Activated CD4-positive, alpha-beta T cell treated with anti-CD3 and anti-CD28 coated beads for 48 hours (primary cell): ENCODE results near the gene SCGB3A1.

Experiments
- DNase-seq: peaks from one replicate; pipeline ENCODE4 v3.0.0-alpha.2; 2020

The SCGB3A1 gene

DNA sequence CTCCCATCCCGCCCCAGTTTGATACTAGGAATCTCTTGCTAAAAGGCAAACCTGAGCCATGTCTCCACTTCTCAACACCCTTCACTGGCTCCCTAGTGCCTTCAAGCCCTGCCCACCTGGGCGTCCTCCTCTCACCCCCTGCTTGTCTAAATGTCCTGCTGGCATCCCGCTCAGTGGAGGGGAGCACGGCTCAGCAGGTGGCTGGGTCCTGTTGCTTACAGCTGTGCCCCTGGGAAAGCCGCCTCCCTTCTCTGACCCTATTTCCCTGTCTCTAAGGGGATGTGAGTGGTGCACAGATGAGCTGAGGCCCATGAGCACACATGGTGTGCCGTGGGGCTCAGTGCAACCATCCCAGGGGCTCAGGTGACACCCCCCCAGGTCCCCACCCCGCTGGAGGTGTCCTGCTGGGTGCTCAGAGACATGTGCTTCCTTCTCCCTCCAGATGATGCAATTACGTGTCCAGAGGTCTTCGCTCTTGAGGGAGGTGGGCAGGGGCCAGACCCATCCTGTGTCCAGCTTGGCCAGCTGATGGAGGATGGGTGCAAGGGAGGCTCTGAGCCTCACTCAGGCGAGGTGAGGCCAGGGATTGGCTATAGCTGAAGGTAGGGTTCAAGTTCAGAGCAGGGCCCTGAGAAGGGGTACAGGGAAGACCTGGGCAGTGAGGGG is 34.0 kb upstream of the SCGB3A1 start:
- DNase-seq, result no peak

DNA sequence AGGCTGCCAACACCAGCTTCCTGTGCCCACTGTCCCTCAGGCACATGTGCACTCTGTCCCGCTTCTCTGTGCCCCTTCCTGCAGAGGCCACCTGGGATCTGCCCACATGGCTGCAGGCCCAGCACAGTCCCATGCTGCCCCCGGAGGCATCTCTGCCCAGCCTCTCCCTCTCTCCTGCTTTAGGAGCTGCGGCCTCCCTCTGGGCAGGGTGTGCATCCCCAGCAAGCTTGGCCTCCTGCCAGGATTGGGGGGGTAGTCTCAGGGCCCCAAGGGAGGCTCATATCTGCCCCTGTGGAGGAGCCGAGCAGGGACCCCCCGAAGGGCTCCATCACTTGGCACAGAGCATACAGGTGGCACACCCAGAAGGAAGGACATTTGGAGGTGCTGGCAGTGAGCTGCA is 33.3 kb upstream of the SCGB3A1 start:
- DNase-seq, result no peak

DNA sequence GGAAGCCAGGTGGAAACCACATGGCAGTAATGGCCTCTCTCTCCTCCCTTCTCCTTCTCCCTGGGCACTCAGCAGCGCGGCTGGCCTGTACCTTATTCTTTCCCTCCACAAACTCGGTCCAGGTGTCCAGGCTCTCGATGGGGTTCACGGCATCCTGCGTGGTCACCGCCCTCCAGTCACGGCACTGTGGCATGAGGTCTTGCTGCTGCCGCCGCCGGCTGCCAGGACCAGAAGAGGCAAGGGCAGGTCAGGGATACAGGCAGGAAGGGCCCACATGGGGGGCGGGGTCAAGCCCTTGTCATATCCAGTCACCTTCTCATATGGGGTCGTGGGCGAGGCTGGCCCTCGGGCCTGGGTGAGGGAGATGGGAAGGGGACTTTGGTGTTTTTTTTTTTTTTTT is 32.5 kb upstream of the SCGB3A1 start:
- DNase-seq, result no peak

DNA sequence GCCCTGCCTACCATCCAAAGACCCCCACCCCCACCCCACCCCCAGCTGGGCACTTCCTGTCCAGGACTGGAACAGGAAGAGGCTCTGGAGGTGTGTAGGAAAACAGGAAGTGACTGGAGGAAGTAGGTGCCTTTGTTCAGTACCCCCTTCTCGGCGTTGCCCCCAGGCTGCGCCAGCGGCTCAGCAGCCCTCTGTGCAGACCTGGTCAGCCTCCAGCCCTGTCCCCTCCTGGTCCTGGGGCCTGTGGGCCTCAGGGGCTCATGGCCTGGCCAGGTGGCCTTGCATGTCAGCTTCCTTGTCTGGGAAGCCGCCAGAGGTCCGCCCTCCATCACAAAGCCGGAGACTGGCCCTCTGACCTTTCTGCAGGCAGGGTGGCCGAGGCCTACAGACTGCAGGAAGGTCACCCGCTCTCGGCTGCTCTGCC is 32.1 kb upstream of the SCGB3A1 start:
- DNase-seq, result no peak

DNA sequence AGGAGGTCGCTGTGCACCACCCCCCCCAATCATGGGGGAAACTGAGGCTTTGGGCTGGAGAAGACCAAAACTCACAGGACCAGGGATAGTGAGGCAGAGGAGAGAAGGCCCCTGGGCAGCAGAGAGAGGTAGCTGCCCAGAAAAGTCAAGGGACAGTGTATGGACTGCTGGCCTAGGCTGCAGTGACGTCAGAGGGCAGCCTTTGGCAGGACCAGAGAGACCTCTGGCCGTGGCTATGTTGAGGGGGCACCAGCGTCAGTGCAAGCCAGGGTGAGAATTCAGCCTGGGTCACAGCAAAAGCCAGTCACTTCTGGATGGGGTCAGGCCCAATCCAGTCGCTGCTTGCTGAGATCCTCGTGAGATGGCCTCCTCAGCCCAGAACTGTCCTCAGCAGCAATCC is 31.6 kb upstream of the SCGB3A1 start:
- DNase-seq, result no peak

DNA sequence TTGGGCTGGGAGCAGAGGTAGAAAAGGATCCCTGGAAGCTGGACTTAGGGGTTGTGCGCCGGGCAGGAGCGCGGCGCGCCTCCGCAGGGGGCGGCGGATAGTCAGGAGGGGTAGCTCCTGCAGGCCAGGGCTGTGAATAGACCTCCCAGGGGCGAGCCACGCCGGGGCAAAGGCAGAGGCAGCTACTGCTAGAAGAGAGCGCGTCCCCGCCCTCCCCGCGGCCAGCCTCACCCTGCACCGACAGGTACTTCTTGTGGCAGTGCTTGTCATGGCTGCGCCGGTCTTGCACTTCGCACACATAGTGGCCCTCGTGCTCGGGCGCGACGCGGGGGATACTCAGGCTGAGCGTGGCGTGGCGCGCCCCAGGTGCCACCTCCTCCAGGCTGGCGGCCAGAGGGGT is 30.0 kb upstream of the SCGB3A1 start:
- no peak for DNase-seq

DNA sequence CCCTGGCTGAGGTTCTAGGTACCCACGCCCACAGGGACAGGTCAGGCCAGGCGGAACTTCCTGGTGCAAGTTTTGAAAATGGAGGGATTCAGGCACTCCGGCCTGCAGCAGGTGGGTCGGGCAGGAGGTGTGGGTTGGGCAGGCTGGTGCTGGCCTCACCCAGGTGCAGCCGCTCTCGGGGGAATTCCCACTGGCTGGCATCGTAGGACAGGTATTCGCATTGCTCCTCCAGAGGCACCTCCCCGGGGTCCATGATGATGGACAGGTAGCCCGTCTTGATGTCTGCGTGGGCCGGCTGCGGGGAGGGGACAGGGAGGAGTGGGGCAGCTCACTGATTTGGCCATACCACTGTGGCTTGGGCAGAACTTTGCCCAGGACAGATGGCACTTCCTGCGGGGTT is 28.7 kb upstream of the SCGB3A1 start:
- DNase-seq, result no peak

DNA sequence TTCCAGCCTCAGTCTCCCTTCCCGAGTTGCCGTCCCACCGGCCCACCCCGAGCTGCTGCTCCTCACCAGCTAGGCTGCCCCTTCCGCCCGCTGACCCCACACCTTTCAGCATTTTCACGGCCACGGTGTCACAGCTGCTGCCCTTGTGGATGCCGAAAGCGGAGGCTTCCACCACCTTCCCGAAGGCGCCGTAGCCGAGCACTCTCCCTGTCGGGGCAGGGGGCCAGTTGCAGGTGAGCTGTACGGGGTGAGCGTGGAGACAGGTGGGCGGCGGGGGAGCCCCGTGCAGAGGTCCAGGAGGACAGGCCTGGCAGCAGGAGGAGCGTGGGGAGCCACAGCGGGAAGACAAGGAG is 28.2 kb upstream of the SCGB3A1 start:
- no peak for DNase-seq

DNA sequence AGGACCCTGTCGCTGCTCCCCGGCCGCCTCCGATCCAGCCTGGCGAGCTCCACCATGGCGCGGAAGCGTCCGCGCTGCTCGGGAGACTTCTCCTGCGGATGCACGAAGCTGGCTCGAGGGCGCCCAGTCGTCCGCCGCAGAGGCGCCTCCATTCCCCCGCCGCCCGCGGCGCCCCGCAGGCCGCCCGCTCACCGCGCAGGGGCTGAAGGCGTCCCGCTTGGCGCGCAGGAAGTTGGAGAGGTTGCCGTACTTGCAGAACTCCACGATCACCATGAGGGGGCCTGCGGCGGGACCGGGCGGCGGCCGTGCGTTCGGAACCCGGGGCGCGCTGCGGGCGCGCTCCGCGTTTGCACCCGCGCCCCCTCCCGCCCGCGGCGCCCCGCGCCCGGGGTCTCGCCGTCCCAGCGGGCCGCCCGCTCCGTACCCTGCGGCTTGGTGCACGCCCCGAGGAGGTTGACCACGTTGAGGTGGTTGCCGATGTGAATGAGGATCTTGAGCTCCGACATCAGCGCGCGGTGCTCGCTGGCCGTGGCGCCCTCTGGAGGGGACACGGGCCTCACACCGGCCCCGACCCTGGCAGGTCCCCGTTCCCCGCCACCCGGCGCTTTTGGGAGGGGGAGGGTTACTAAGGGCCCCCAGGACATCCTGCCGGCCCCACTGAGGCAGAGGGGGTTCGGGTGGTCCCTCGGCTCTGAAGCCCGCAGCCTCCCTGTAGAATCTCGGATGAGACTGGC is 27.7 kb upstream of the SCGB3A1 start:
- DNase-seq, result peak; percentile 68

DNA sequence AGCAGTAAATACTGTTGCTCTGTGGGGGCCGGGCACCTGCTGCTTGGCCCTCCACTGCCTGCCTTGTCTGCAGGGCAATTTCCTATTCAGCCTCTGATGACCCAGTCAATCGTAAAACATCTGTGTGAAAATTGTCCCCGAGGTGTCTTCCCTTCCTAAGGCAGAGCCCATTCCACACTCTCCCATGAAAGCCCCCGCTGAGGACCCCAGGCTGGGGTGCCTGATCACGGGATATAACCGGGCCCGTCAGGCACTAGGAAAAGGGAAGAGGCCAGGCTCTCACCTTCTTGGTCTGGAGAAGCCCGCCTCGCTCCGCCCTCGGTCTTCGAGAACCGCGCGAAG is 27.2 kb upstream of the SCGB3A1 start:
- no peak for DNase-seq

DNA sequence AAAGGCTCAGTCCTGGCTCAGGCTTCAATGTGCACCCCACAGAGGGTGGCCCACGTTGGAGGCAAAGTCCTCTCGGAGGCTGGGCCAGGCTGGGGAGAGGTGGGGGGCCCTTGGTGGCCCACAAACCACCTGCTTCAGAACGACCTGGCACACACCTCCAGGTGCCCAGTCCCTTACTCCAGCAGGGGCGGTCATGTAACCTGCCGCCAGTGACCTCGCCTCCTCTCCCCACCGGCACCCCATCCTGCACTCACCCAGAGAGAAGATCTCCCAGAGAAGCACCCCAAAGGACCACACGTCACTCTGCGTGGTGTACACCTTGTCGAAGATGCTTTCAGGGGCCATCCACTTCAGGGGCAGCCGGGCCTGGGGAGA is 22.5 kb upstream of the SCGB3A1 start:
- DNase-seq, result no peak

DNA sequence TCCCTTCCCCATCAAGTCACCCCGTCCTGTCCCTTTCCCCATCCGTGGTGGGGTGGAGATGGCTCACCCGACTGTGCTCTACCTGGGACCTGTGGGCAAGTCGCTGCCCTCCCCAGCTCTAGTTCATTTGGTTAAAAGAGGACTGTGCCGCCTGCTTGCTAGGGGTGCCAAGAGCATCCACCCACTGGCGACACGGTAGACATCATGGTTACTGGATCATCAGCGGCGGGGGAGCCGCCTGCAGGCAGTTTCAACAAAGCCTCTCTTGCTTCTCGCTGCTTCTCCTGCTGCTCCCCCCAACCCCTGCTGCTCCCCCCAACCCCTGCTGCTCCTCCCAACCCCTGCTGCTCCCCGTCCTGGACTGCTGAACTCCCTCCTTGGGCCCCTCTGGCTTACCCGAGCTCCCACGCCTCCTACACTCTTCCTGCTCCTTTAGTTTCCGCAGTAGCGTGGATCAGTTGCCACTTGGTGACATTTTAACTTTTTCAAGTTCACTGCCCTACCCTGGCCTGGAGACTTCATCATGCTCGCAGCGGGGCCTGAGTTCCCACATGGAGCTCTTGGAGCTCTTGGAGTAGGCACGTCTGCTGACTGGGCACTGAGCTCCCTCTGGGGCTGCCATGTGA is 22.0 kb upstream of the SCGB3A1 start:
- DNase-seq, result no peak

DNA sequence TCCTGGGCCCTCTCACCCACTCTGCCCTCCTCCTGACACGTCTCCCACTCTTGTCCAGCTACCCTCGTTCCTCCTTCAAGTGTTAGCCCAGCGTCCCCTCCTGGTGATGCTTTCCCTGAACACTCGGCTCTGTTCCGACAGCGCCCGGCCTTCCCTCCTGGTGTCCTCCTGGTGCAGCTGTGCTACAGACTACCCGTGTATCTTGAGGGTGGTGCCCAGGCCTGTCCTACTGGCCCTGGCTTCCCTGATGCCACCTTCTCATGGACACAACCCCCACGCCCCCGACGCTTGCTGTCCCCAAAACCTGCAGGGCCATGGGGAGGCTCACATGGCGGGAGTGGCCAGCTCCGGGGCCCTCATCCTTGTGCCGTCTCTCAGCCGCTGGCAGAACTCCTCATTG is 21.4 kb upstream of the SCGB3A1 start:
- DNase-seq, result no peak

DNA sequence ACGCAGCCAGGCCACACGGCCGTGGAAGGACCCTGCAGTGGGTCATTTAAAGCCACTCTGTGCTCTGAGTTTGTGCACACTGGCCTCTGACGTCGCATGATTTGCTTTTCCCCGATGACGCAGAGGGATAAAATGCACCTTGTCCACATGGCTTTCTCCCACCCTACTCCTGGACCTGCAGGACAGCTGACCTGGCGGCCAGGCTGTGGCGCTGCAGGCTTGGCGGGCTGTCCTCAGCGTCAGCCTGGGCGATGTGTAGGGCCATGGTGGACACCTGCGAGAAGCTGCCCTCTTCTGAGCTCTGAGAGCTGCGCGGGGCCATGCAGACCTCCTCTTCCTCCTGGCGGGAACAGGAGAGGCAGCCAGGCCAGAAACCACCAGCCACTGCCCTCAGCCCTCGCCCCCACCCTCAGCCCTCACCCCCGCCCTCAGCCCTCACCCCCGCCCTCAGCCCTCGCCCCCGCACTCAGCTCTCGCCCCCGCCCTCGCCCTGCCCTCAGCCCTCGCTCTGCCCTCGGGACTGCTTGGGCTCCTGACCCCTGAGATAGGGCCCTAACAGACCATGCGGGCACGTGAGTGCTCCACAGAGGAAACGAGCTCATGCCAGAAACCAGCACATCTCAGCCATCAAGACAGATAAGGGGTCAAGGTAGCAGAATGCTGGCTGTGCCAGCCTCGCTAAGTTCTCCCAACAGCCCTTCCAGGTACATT is 20.0 kb upstream of the SCGB3A1 start:
- DNase-seq, result no peak

DNA sequence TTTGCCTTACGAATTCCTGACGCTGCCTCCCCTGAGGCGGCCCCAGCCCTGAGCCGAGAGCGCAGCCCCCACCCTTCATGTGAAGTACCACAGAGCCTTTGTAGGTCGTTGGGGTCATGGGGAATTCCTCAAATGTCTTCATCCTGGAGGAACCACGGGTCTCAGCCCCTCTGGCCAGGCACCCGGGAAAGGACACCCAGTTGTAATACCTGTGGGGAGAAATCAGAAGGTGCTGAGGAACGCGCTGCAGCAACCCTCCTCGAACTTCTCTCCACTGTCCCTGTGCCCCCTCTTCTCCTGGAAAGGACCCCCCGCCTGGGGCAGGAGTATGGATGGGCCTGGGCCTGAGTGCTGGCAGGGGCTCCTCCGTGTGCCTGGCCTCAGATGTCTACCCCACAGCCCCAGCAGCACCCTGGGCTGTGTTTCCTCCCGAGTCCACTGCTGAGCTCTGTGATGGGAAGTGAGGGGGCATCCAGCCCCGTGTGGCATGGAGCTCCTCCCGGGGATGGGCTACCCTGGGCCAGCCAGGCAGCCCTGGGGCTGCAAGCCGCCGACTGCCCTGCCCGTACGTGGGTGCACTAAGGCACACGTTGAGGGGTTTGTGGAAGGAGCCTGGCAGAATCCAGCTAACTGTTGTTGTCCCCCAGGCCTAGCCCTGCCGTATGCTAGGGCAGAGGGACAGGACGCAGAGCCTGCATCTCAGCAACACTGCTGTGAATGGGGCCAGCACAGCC is 18.7 kb upstream of the SCGB3A1 start:
- no peak for DNase-seq

DNA sequence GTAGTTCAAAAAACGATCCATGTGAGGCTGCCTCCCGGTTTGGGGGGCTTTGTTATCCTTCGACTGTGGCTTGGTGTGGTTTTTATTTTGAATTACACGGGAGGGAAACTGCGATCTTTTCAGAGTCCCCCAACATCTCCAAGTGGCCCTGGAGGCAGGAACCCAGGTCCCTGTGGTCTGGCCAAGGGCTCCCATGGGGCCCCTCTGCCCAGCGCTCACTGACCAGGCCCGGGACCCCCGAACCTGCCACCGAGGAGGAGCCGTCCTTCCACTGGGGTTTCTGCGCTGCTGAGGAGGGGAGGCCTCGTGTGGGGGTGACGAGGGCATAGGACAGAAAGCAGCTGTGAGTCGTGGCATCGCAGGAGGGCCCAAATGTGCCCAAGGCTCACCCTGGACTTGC is 18.1 kb upstream of the SCGB3A1 start:
- no peak for DNase-seq

DNA sequence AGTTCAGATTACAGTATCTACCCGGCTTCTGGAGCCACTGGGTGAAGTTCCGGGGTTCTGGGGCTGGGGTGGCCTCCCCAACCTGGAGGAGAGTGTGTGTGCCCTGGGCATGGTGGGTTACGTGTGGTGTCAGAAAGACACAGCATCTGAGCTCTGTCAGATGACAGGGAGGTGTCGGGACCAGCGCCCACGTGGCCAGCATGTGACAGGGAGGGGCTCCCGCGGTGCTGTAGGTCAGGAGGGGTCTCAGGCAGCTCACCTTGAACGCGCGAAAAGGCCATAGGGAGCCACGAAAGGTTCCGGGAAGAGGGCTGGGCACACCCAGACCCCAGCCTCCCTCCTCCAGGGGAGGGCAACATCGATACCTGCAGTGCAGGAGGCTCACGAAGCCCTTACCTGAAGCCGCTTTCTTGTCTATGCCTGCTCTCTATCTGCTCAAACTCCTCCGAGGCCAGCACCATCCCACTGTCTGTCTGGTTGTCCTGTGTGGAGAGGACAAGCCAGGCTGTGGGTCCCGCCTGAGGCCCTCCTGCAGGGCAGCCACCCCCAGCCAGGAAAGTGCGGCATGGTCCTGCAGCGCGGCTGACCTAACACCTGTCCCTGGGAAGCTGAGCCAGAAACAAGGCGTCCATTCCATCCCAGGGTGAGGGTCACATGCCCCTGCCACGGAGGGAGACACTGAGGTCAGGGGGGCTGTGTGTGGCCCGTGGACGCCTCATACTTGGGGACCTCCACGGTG is 17.4 kb upstream of the SCGB3A1 start:
- DNase-seq, result no peak

DNA sequence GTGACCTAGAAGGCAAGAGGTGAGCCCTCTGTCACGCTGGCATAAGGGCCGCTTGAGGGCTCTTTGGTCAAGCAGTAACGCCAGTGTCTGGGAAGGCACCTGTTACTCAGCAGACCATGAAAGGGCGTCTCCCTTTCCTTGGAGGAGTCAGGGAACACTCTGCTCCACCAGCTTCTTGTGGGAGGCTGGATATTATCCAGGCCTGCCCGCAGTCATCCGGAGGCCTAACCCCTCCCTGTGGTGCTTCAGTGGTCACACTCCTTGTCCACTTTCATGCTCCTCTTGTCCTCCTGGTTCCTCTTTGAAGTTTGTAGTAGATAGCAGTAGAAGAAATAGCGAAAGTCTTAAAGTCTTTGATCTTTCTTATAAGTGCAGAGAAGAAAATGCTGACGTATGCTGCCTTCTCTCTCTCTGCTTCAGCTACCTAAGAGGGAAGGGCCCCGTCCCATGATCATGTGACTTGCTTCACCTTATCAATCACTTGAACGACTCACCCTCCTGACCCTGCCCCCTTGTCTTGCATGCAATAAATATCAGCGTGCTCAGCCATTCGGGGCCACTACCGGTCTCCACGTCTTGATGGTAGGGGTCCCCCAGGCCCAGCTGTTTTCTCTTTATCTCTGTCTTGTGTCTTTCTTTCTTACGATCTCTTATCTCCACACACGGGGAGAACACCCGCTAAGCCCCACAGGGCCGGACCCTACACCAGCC is 16.7 kb upstream of the SCGB3A1 start:
- no peak for DNase-seq

DNA sequence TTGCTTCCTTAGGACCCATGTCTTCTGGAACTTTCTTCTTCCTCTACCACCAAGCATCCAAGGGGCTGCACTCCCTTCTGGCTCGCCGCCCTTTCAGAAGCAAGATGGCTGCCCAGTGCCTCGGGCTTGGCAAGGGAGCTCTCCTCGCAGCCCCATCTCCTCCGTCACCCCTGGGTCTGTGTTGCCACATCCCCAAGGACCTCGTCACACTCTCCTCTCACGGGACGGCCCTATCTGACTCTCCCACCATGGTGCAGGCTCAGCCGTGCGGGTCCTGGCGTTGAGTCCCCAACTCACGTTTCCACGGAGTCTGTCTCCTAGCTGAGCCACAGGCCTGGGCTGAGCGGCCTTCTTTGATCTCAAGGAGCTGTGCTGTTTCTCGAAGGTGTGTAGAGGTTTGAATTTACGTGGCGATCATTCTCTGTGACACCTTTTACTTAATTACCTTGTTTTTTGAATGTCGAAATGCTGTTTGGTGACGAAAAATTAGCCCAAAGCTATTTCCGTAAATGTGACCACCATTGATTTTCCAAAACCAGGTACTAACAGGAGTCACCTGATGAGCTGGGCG is 15.0 kb upstream of the SCGB3A1 start:
- no peak for DNase-seq

DNA sequence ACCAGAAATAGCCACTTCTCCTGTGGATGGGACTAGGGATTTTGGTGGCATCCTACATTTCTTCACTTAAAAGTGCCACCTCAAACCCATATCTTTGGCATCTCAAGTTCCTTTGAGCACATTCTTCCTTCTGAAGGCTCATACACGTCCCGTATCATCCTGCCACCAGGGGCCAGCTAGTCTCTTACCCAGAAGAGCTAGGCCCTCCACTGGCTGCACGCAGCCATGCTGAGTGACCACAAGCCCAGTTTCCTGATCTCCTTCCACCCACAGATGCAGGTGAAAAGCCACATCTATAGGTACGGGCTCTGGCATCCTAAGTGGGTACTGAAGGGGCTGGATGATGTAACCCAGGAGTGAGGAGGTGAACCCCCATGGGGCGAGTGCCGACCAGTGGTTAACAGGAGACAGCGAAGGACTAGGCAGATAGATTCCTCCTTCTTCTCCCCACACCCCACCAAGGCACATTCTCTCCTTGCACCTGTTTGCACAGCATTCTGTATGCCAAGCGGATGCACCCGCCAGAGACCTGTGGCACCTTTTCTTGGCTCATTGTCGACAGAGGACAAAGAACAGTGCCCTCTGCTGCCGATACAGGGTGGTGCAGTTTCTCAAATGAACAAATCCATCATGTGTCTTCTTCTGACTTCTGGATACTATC is 14.4 kb upstream of the SCGB3A1 start:
- DNase-seq, result peak; percentile 83

DNA sequence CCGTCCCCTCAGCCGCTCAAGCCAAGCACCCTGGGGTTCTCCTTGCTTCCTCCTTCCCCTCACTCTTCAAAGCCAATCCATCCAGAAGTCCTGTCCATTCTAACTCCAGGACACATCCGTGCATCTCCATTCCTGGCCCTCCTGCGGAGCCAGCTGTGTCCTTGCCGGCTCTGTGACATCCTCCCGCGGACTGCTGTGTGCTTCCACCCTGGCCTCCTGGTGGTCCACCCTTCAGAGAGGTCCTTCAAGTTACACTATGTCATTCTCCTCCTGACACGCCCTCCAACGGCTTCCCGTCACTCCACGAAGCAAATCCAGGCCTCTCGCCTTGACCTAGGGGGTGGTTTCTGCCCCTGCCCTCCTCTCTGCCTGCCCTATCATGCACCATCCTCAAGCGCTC is 13.0 kb upstream of the SCGB3A1 start:
- DNase-seq, result no peak
